ENCODE measurements around the gene CBLIF.

CBLIF gene

GRCh38 chr11:59846556-59846955 lies 1.3 kb upstream of the CBLIF start:
- Mint-ChIP-seq H3K27ac (peak overlapping the region; percentile 62), H3K4me3 (no peak overlapping the region), H3K4me1 (peaks cover 12% of the 10 kb centered on the region), H3K36me3 (ENCODE audit: low read depth) (no peaks in the 10 kb centered on the region), H3K27me3 (ENCODE audit: low read depth, poor library complexity) (no peaks in the 10 kb centered on the region), H3K9me3 (no peaks in the 10 kb centered on the region)
- no peak for TF ChIP-seq CTCF (IDR thresholded peaks at IDR 0.05)
- no peak for DNase-seq

- no peaks in the 10 kb centered on the region for H3K36me3 Mint-ChIP-seq (ENCODE audit: low read depth)
- no peak overlapping the region for H3K4me3 Mint-ChIP-seq
These were observed 3.0 kb downstream of the CBLIF start for GRCh38 chr11:59842316-59842715.

GRCh38 chr11:59841514-59841913 lies 3.8 kb downstream of the CBLIF start:
- H3K4me1 Mint-ChIP-seq = peaks cover 9% of the 10 kb centered on the region
- no peaks in the 10 kb centered on the region for H3K9me3 Mint-ChIP-seq
- H3K27me3 Mint-ChIP-seq (ENCODE audit: low read depth, poor library complexity) = no peaks in the 10 kb centered on the region
- no peaks in the 10 kb centered on the region for H3K36me3 Mint-ChIP-seq (ENCODE audit: low read depth)
- DNase-seq = no peak
- no peak overlapping the region for H3K27ac Mint-ChIP-seq
- no peak overlapping the region for H3K4me3 Mint-ChIP-seq
- no peak for TF ChIP-seq CTCF (IDR thresholded peaks at IDR 0.05)

More at GRCh38 chr11:59842316-59842715, 3.0 kb downstream of the CBLIF start:
- TF ChIP-seq CTCF (IDR thresholded peaks at IDR 0.05) = no peak
- Mint-ChIP-seq H3K27me3 (ENCODE audit: low read depth, poor library complexity) (no peaks in the 10 kb centered on the region), H3K27ac (no peak overlapping the region), H3K9me3 (no peaks in the 10 kb centered on the region), H3K4me1 (peaks cover 12% of the 10 kb centered on the region)
- DNase-seq = no peak

GRCh38 chr11:59839615-59840014 lies 5.7 kb downstream of the CBLIF start:
- no peaks in the 10 kb centered on the region for H3K27me3 Mint-ChIP-seq (ENCODE audit: low read depth, poor library complexity)
- no peak for TF ChIP-seq CTCF (IDR thresholded peaks at IDR 0.05)
- no peak overlapping the region for H3K4me3 Mint-ChIP-seq
- no peak overlapping the region for H3K27ac Mint-ChIP-seq
- no peaks in the 10 kb centered on the region for H3K9me3 Mint-ChIP-seq
- H3K4me1 Mint-ChIP-seq = no peaks in the 10 kb centered on the region
- DNase-seq = no peak
- no peaks in the 10 kb centered on the region for H3K36me3 Mint-ChIP-seq (ENCODE audit: low read depth)

- no peaks in the 10 kb centered on the region for H3K4me1 Mint-ChIP-seq
- no peaks in the 10 kb centered on the region for H3K27me3 Mint-ChIP-seq (ENCODE audit: low read depth, poor library complexity)
- H3K4me3 Mint-ChIP-seq = no peak overlapping the region
- no peaks in the 10 kb centered on the region for H3K9me3 Mint-ChIP-seq
- DNase-seq = no peak
- H3K27ac Mint-ChIP-seq = no peak overlapping the region
- H3K36me3 Mint-ChIP-seq (ENCODE audit: low read depth) = no peaks in the 10 kb centered on the region
- no peak for TF ChIP-seq CTCF (IDR thresholded peaks at IDR 0.05)
These were observed 11.7 kb downstream of the CBLIF start for GRCh38 chr11:59833602-59834001.

- H3K9me3 Mint-ChIP-seq = no peaks in the 10 kb centered on the region
- DNase-seq = no peak
- peaks cover 4% of the 10 kb centered on the region for H3K27me3 Mint-ChIP-seq (ENCODE audit: low read depth, poor library complexity)
- H3K4me1 Mint-ChIP-seq = no peaks in the 10 kb centered on the region
- no peak overlapping the region for H3K27ac Mint-ChIP-seq
- no peaks in the 10 kb centered on the region for H3K36me3 Mint-ChIP-seq (ENCODE audit: low read depth)
- H3K4me3 Mint-ChIP-seq = no peak overlapping the region
- no peak for TF ChIP-seq CTCF (IDR thresholded peaks at IDR 0.05)
These were observed 15.9 kb downstream of the CBLIF start for GRCh38 chr11:59829358-59829757.

Measured in nephron progenitor cell (in vitro differentiated cells).